Heart right ventricle (tissue), 16 donors: ENCODE measurements around the gene PXYLP1. TPM values are rescaled to one million over a fixed set of nuclear protein-coding genes. Genes with fewer than 3 reads are reported as not detected.

ENCODE experiments used
- ATAC-seq, 8 donors: fragments of 200-7000 bp; cut with Tn5 transposase; one replicate each; pipeline ENCODE4 v1.9.1; 2020; ENCODE audit warnings: mild to moderate bottlenecking in 8 of 8, moderate library complexity in 8 of 8, moderate number of reproducible peaks in 1 of 8
- DNase-seq, 2 donors: peaks; one replicate each; pipeline ENCODE4 v3.0.0-alpha.2; 2020
- H3K27ac ChIP-seq, 10 donors: fragments of 200-600 bp; sonication (generic) in 2 of 10; one replicate each; pipeline versions ENCODE4 v1.5.0 to v1.8.0; 2020 to 2022; ENCODE audit warnings: mild to moderate bottlenecking in 3 of 10
- H3K27me3 ChIP-seq, 7 donors: fragments of 200-600 bp; one replicate each; pipeline ENCODE4 v1.8.0; 2021 to 2022; ENCODE audit warnings: mild to moderate bottlenecking in 2 of 7
- H3K36me3 ChIP-seq, 9 donors: fragments of 200-600 bp; sonication (generic) in 1 of 9; one replicate each; pipeline versions ENCODE4 v1.5.0 to v1.8.0; 2020 to 2022; ENCODE audit warnings: mild to moderate bottlenecking in 2 of 9
- H3K4me1 ChIP-seq, 9 donors: fragments of 200-600 bp; sonication (generic) in 1 of 9; one replicate each; pipeline versions ENCODE4 v1.5.0 to v1.8.0; 2020 to 2022; ENCODE audit warnings: mild to moderate bottlenecking in 4 of 9
- H3K4me3 ChIP-seq, 10 donors: fragments of 200-600 bp; sonication (generic) in 2 of 10; one replicate each; pipeline versions ENCODE4 v1.5.0 to v1.8.0; 2020 to 2022; ENCODE audit warnings: mild to moderate bottlenecking in 7 of 10, moderate library complexity in 2 of 10
- H3K9me3 ChIP-seq, 11 donors: fragments of 200-600 bp in 10 of 11; sonication (generic) in 2 of 11; one replicate each; pipeline versions ENCODE4 v1.5.0 to v1.8.0; 2013 to 2022; ENCODE audit warnings: mild to moderate bottlenecking in 2 of 11, control low read depth in 1 of 11, moderate library complexity in 1 of 11
- CTCF ChIP-seq, 9 donors: fragments of 200-600 bp; sonication (generic) in 2 of 9; IDR thresholded peaks; one replicate each; pipeline versions ENCODE4 v1.5.0 to v1.8.0; 2021 to 2022; ENCODE audit warnings: antibody characterized with exemption in 9 of 9, mild to moderate bottlenecking in 5 of 9, moderate library complexity in 1 of 9
- WGBS, 2 donors: extraction: QIAGEN DNeasy Blood & Tissue Kit; methylation state at CpG; one replicate each; pipeline ENCODE4 v1.1.7; 2013; ENCODE audit warnings: inconsistent platforms in 1 of 2; 5-methylcytosine and 5-hydroxymethylcytosine counted together
- intact Hi-C, 10 donors: fragments of 100-400 bp; cut with DNase I; formaldehyde crosslinking; loops; one replicate each; pipeline versions ENCODE4 v1.11.1 to v1.14.2; 2022
- polyA plus RNA-seq, 2 donors: library from polyadenylated mRNA; stranded (reverse); fragments of 200-250 nt; gene quantifications; one replicate each; pipeline ENCODE4 v1.2.3, GENCODE V29; 2013
- total RNA-seq, 10 donors: library from RNA; stranded (reverse); fragmentation: NEBNext Ultra II Directional in 3 of 10; extraction: Animal tissue kit (Norgen Biotek cat#: 25700) in 3 of 10; gene quantifications; one replicate each; pipeline versions ENCODE4 v1.2.1 to v1.2.4, GENCODE V29; 2021 to 2023
- donor health status: Arrhythmogenic right ventricular cardiomyopathy.
- donor health status: ischemic (EF 13 %, LVEDD 7.1; RV severe dilation, severe dysfunction).
- donor health status: healthy with polysubstance abuse.
- donor health status: DM: no; HTN: yes; CAD: no.
- donor health status: DM: no; HTN: no; CAD: no.
- donor health status: ischemic (EF 25% LVEDD 6.9; RV normal size, moderate dysfunction).
- donor health status: ischemic (EF 25% LVEDD 5.7; RV mildly dilated, moderate dysfunction).
- donor health status: healthy.
- donor health status: DM: yes; HTN: yes; CAD: no.
- donor health status: Ischemic cardiomyopathy.
- donor health status: ischemic (EF 35%, LVEDD 5.7; RV mildly dilated, moderate dysfunction).
- donor health status: nonischemic (EF 11% LVEDD 7.7; RV severe dilation, severe dysfunction).
- donor health status: DM: yes; HTN: yes; CAD: no.
- donor health status: PGD.
- donor health status: ischemic (EF 29% LVEDD 5.4; RV normal size, mild dysfunction).
- donor health status: nonischemic (EF 23%, LVEDD 6.1; RV moderate dilation, normal function).

PXYLP1 gene
- total and polyA plus RNA-seq, 12 donors, result 8.7 to 33.5 (median 17.9) TPM

GRCh38 chr3:141218926-141219325 is 12.7 kb upstream of the PXYLP1 start:
- 81 to 86% methylated on average over 2 of the region's 2 CpGs for WGBS, 2 donors
- ATAC-seq, result no peak
- H3K27ac ChIP-seq, result no peak overlapping the region
- no peak for TF ChIP-seq CTCF (IDR thresholded peaks at IDR 0.05)
- H3K4me1 ChIP-seq, result peaks cover 0 to 22% (median 0%) of the 10 kb centered on the region in 9 donors
- no peaks in the 10 kb centered on the region for H3K36me3 ChIP-seq
- H3K27me3 ChIP-seq, result no peaks in the 10 kb centered on the region
- H3K9me3 ChIP-seq, result peaks cover 0 to 14% (median 0%) of the 10 kb centered on the region in 11 donors
- intact Hi-C loops, result no loop called here
- no peak overlapping the region for H3K4me3 ChIP-seq
- DNase-seq, result no peak

GRCh38 chr3:141223673-141224166 is 7.9 kb upstream of the PXYLP1 start:
- Histone ChIP-seq H3K4me3 (no peak overlapping the region), H3K9me3 (peaks cover 0 to 15% (median 0%) of the 10 kb centered on the region in 11 donors), H3K36me3 (no peaks in the 10 kb centered on the region), H3K27ac (no peak overlapping the region), H3K27me3 (no peaks in the 10 kb centered on the region), H3K4me1 (peaks cover 0 to 3% (median 0%) of the 10 kb centered on the region in 9 donors)
- intact Hi-C loops, result no loop called here
- WGBS, 2 donors, result 93 to 97% methylated on average over 2 of the region's 2 CpGs
- ATAC-seq, result no peak
- no peak for DNase-seq
- TF ChIP-seq CTCF (IDR thresholded peaks at IDR 0.05), result no peak

GRCh38 chr3:141225939-141226338 is 5.7 kb upstream of the PXYLP1 start:
- no peak for TF ChIP-seq CTCF (IDR thresholded peaks at IDR 0.05)
- Histone ChIP-seq H3K36me3 (no peaks in the 10 kb centered on the region), H3K27me3 (no peaks in the 10 kb centered on the region), H3K9me3 (peaks cover 0 to 15% (median 0%) of the 10 kb centered on the region in 11 donors), H3K4me1 (peaks cover 0 to 8% (median 4%) of the 10 kb centered on the region in 9 donors), H3K27ac (no peak overlapping the region), H3K4me3 (no peak overlapping the region)
- DNase-seq (no peak), ATAC-seq (no peak)
- intact Hi-C loops, result no loop called here

- no peak overlapping the region for H3K4me3 ChIP-seq
- peaks cover 0 to 15% (median 0%) of the 10 kb centered on the region in 11 donors for H3K9me3 ChIP-seq
- no peaks in the 10 kb centered on the region for H3K36me3 ChIP-seq
- no peak for DNase-seq
- intact Hi-C loops, result no loop called here
- no peaks in the 10 kb centered on the region for H3K27me3 ChIP-seq
- TF ChIP-seq CTCF (IDR thresholded peaks at IDR 0.05), result no peak
- H3K4me1 ChIP-seq, result peaks cover 0 to 13% (median 6%) of the 10 kb centered on the region in 9 donors
- H3K27ac ChIP-seq, result no peak overlapping the region
- WGBS, 2 donors, result 93 to 96% methylated on average over 3 of the region's 3 CpGs
- no peak for ATAC-seq
Measured at GRCh38 chr3:141227216-141227615, 4.4 kb upstream of the PXYLP1 start.
